Kasumi-1 (cell line): ENCODE results near the gene KLHL1.

Source experiments
- DNase-seq, 2 experiments: peaks; one replicate each; lab custom pipeline; 2025; lab: John Stamatoyannopoulos, UW

The KLHL1 gene

GRCh38 chr13:69683921-69684686 is 424.1 kb downstream of the KLHL1 start:
- DNase-seq = no peak

- DNase-seq = no peak
Observed at GRCh38 chr13:69681722-69682121, 426.5 kb downstream of the KLHL1 start.

DNA sequence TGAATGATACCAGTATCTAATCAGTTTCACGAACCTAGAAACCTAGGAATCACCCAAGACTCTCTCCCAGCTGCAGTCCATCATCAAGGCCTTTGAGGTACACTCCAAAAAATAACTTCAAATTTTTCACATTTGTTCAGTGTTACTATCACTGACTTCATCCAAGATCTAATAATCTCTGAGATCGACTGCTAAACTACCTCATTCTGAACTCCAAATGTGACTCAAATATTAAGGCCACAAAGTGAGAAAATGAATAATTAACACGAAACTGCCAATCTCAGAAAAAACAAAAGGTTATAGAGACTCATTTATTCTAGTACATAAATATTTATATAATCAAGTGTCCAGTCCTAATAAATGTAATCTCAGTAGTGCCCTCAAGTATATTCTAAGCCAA is 430.9 kb downstream of the KLHL1 start:
- DNase-seq = no peak

- no peak for DNase-seq
Observed at GRCh38 chr13:69676286-69676685, 432.0 kb downstream of the KLHL1 start.

DNA sequence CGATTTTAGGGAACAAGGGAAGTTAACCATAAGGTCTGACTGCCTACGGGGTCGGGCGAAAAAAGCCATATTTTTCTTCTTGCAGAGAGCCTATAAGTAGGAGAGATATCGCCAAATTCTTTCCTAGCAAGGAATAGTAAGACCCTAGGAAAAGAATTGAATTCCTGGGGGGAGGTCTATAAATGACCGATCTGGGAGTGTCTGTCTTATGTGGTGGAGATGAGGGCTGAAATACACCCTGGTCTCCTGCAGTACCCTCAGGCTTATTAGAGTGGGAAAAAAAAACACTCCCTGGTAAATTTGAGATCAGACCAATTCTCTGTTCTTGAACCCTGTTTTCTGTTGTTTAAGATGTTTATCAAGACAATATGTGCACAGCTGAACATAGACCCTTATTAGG is 448.1 kb downstream of the KLHL1 start:
- no peak for DNase-seq

GRCh38 chr13:69657676-69658075 is 450.6 kb downstream of the KLHL1 start:
- DNase-seq = no peak

GRCh38 chr13:69654392-69654791 is 453.9 kb downstream of the KLHL1 start:
- DNase-seq = no peak
